ENCODE data around the gene RAB35. TPM values are rescaled to one million over a fixed set of nuclear protein-coding genes. Genes with fewer than 3 reads are reported as not detected.

RAB35 gene
- total RNA-seq: 10 to 100 TPM; 13.4 to 17.6 TPM

GRCh38 chr12:120116441-120116791 is at the start of gene RAB35:
Gene RAB35 (minus strand): TSS chr12:120116753. CDS start chr12:120116650, 103 bp downstream.
- peak within 1 kb of the TSS; percentile 95 to 97 for H3K27ac ChIP-seq
- H3K4me1 ChIP-seq: peaks cover 0 to 42% of the 10 kb centered on the region in 2 donors
- no peaks in the 10 kb centered on the region for H3K27me3 ChIP-seq
- TF ChIP-seq, protein P1, sequence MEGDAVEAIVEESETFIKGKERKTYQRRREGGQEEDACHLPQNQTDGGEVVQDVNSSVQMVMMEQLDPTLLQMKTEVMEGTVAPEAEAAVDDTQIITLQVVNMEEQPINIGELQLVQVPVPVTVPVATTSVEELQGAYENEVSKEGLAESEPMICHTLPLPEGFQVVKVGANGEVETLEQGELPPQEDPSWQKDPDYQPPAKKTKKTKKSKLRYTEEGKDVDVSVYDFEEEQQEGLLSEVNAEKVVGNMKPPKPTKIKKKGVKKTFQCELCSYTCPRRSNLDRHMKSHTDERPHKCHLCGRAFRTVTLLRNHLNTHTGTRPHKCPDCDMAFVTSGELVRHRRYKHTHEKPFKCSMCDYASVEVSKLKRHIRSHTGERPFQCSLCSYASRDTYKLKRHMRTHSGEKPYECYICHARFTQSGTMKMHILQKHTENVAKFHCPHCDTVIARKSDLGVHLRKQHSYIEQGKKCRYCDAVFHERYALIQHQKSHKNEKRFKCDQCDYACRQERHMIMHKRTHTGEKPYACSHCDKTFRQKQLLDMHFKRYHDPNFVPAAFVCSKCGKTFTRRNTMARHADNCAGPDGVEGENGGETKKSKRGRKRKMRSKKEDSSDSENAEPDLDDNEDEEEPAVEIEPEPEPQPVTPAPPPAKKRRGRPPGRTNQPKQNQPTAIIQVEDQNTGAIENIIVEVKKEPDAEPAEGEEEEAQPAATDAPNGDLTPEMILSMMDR (IDR thresholded peaks at IDR 0.05): no peak
- no peak for DNase-seq (ENCODE audit: low spot score)
- no peaks in the 10 kb centered on the region for H3K36me3 ChIP-seq
- no peaks in the 10 kb centered on the region for H3K9me3 ChIP-seq
- peak within 1 kb of the TSS; percentile 79 to 91 for H3K4me3 ChIP-seq

- DNase-seq (ENCODE audit: low spot score): no peak
- H3K27ac ChIP-seq: no peak overlapping the region
- H3K27me3 ChIP-seq: no peaks in the 10 kb centered on the region
- H3K36me3 ChIP-seq: peaks cover 73% of the 10 kb centered on the region
- TF ChIP-seq, protein P1 (IDR thresholded peaks at IDR 0.05): no peak
- H3K9me3 ChIP-seq: no peaks in the 10 kb centered on the region
- peaks cover 0 to 4% of the 10 kb centered on the region in 2 donors for H3K4me1 ChIP-seq
- H3K4me3 ChIP-seq: no peak overlapping the region
Observed at GRCh38 chr12:120164293-120164692, 47.7 kb upstream of the RAB35 start.

DNA sequence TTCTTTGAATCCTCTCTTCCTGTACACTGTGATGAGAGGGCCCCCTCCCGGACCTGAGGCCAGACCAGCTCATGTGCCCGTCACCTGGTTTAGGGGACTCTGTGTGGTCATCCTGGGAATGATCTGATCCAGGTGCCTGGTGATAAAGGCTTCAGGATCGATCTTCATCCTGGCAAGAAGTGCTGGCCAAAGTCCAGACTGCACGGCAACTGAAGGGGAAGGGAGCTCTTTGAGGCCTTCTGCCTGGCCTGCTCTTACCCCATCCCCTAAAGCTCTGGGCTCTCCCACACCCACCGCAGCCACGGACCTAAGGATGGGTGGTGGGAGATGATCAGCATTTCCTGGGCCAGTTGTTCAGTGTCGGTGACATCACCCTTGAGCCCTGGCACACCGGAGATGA is 46.2 kb upstream of the RAB35 start:
- H3K27me3 ChIP-seq: no peaks in the 10 kb centered on the region
- H3K4me3 ChIP-seq: no peak overlapping the region
- no peaks in the 10 kb centered on the region for H3K9me3 ChIP-seq
- H3K27ac ChIP-seq: no peak overlapping the region
- TF ChIP-seq, protein P1 (IDR thresholded peaks at IDR 0.05): no peak
- DNase-seq (ENCODE audit: low spot score): no peak
- peaks cover 0 to 4% of the 10 kb centered on the region in 2 donors for H3K4me1 ChIP-seq
- H3K36me3 ChIP-seq: peaks cover 73% of the 10 kb centered on the region

DNA sequence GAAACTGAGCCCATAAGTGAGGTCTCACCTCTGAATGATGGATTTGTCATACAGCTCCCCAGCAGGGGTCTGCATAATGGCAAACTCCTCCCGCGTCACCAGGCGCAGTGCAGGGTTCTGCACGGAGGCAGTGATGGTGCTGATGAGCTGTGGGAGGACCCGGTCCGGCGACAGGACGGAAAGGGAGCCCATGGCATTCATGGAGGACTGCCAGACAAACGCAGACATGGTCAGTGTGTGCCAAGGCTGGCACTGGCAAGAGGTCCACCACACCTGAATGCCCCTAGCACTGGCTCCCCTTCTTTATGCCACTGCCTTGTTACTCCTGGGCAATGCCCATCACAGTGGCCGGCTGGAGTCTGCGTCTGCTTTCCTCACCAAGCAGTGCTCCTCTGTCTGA is 45.3 kb upstream of the RAB35 start:
- Histone ChIP-seq H3K27ac (no peak overlapping the region), H3K4me1 (peaks cover 0 to 4% of the 10 kb centered on the region in 2 donors), H3K27me3 (no peaks in the 10 kb centered on the region), H3K36me3 (peaks cover 76% of the 10 kb centered on the region), H3K9me3 (no peaks in the 10 kb centered on the region), H3K4me3 (no peak overlapping the region)
- TF ChIP-seq, protein P1 (IDR thresholded peaks at IDR 0.05): no peak
- DNase-seq (ENCODE audit: low spot score): no peak

- no peak for DNase-seq (ENCODE audit: low spot score)
- Histone ChIP-seq H3K4me1 (peaks cover 0 to 4% of the 10 kb centered on the region in 2 donors), H3K9me3 (no peaks in the 10 kb centered on the region), H3K27me3 (no peaks in the 10 kb centered on the region), H3K27ac (no peak overlapping the region), H3K4me3 (no peak overlapping the region), H3K36me3 (peaks cover 98% of the 10 kb centered on the region)
- TF ChIP-seq, protein P1 (IDR thresholded peaks at IDR 0.05): no peak
Observed at GRCh38 chr12:120159509-120160237, 43.1 kb upstream of the RAB35 start.

GRCh38 chr12:120158351-120158750 is 41.8 kb upstream of the RAB35 start:
- no peak overlapping the region for H3K27ac ChIP-seq
- peaks cover 99% of the 10 kb centered on the region for H3K36me3 ChIP-seq
- H3K4me3 ChIP-seq: no peak overlapping the region
- no peaks in the 10 kb centered on the region for H3K27me3 ChIP-seq
- H3K9me3 ChIP-seq: no peaks in the 10 kb centered on the region
- DNase-seq (ENCODE audit: low spot score): no peak
- H3K4me1 ChIP-seq: peaks cover 0 to 4% of the 10 kb centered on the region in 2 donors
- TF ChIP-seq, protein P1 (IDR thresholded peaks at IDR 0.05): no peak

Measured in right atrium auricular region (tissue), 2 donors.